GM18508 (cell line): ENCODE results near the gene PLD6.
A peak's percentile ranks its signal among the peaks of the same experiment; 100 is the strongest.
"Not testable (repeated sequence)": the region's sequence is repeated elsewhere in the genome, so short reads cannot be mapped to it uniquely, and the experiment has no call there.

ENCODE experiments used
- ATAC-seq: cut with Tn5 transposase; IDR thresholded peaks from one replicate; pipeline ENCODE4 v1.9.1; 2021; ENCODE audit warnings: moderate number of reproducible peaks; ENCODE audit not compliant: insufficient read depth, unreplicated experiment

PLD6 gene, protein sequence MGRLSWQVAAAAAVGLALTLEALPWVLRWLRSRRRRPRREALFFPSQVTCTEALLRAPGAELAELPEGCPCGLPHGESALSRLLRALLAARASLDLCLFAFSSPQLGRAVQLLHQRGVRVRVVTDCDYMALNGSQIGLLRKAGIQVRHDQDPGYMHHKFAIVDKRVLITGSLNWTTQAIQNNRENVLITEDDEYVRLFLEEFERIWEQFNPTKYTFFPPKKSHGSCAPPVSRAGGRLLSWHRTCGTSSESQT

DNA sequence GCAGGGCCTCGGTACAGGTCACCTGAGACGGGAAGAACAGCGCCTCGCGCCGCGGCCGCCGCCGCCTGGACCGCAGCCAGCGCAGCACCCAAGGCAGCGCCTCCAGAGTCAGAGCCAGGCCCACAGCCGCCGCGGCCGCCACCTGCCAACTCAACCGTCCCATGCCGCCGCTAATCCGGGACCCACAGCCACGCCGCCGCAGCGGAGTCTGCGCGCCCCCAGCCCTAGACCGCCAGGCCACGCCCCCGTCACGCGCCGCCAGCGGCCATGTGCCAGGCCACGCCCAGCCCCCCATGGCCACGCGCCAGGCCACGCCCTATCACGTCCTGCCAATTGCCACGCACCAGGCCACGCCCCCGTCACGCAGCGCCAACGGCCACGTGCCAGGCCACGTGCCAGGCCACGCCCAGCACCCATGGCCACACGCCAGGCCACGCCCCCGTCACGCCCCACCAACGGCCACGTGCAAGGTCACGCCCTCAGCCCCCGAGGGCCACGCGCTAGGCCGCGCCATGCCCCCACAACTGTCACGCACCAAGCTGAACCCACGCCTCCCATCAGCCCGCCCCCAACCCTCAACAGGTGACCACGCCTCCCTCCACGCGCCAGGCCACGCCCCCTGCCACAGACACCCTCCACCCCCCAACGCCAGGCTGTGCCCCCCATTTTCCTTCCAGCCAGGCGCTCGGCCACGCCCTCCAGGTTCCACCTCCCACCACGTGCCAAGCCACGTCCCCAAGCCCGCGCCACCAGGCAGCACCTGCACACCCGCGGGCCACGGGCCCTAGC lies at the start of gene PLD6:
Gene PLD6, minus strand, starts transcription at position 210 of the 789 bp plus-strand sequence. Its CDS starts 47 bp downstream, at position 163.
- ATAC-seq: no peak

DNA sequence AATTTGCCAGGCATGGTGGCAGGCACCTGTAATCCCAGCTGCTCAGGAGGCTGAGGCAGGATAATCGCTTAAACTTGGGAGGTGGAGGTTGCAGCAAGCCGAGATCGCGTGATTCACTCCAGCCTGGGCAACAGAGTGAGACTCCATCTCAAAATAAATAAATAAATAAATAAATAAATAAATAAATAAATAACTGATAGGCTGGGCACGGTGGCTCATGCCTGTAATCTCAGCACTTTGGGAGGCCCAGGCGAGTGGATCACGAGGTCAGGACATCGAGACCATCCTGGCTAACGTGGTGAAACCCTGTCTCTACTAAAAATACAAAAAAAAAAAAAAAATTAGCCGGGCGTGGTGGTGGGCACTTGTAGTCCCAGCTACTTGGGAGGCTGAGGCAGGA lies 49.6 kb upstream of the PLD6 start:
- not testable (repeated sequence) for ATAC-seq

DNA sequence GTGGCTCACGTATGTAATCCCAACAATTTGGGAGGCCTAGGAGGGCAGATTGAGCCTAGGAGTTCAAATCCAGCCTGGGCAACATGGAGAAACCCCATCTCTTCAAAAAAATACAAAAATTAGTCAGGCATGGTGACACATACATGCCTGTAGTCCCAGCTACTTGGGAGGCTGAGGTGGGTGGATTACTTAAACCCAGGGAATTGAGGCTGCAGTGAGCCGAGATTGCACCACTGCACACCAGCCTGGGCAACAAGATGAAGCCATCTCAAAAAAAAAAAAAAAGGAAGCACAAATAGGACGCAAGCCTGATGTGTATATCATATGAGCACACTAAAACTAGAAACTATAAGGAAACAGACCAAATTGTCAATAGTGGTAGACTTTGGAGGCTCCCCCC lies 47.9 kb upstream of the PLD6 start:
- no peak for ATAC-seq

DNA sequence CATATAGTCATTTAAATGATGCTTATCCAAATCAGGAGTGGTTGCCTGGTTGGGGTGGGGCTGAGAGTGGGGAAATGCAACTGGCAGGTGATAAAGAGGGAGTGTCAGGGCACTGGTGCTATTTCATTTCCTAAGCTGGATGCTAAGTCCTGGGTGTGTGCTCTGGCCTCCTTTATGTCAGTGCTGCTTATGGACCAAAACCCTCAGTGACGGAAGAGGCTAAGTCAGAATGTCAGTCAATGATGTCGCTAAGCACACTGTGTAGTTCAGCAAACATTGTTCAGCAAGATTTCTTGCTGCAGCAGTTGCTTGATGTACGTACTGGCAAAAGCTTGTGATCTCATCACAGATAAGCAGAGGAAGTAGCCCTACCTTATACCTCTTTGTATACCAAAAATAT lies 47.3 kb upstream of the PLD6 start:
- ATAC-seq: no peak

DNA sequence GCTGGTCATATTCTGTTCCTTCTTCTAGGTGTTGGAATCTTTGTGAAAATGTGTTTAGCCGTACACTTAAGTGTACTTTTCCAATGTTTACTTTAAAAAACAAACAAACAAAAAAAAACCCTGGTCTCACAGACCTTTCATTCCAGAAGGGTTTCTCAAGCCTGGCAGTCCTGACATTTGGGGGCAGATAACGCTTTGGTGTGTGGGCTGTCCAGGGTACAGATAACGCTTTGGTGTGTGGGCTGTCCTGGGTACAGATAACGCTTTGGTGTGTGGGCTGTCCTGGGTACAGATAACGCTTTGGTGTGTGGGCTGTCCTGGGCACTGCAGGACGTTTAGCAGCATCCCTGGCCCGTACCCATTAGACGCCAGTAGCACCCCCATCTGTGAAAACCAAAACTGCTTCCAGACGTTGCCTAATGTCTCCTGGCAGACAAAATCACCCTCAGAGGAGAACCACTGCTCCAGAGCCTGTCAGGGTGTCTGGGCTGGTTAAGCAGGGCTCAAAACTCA lies 46.1 kb upstream of the PLD6 start:
- ATAC-seq: no peak

DNA sequence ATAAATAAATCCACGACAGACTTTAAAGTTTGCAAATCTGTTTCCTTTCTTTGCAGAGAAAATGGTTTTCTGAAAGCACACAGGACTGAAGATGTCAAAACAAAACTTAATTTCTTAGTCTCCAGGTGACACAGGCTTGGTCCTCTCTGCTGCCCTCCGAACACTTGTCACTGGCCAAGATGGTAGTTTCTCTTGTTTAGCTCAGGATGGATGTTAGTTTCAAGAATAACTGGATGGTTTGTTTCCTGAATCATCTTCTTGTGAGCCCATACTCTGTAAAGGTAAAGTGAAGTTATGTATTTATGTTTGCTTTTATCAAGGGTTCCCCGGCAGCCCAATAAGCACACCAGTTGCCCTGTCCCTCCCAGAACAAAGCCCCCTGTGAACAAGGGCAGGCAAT lies 40.7 kb upstream of the PLD6 start:
- no peak for ATAC-seq

DNA sequence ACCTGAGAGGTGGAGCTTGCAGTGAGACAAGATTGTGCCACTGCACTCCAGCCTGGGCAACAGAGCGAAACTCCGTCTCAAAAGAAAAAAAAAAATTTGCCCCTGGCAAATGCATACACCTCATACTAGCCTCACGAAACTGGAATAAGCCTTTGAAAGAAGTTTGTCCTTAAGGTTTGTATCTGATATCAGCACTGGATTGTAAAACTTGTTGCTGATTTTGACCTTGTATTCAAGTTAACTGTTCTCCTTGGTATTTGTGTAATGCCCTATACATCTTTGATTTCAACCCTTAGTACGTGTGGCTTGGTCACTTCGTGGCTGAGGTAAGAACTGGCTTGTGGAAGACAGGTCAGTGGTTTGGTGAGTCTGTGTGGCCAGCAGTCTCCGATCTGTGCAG lies 37.0 kb upstream of the PLD6 start:
- ATAC-seq: no peak

DNA sequence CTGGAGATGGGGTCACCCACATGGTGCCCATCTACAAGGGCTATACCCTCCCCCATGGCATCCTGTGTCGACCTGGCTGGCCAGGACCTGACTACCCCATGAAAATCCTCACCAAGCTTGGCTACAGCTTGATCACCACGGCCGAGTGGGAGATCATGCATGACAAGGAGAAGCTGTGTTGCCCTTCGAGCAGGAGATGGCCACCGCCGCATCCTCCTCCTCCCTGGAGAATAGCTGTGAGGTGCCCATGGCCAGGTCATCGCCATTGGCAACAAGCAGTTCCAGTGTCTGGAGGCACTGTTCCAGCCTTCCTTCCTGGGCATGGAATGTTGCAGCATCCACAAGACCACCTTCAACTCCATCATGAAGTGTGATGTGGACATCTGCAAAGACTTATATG lies 36.1 kb upstream of the PLD6 start:
- no peak for ATAC-seq

DNA sequence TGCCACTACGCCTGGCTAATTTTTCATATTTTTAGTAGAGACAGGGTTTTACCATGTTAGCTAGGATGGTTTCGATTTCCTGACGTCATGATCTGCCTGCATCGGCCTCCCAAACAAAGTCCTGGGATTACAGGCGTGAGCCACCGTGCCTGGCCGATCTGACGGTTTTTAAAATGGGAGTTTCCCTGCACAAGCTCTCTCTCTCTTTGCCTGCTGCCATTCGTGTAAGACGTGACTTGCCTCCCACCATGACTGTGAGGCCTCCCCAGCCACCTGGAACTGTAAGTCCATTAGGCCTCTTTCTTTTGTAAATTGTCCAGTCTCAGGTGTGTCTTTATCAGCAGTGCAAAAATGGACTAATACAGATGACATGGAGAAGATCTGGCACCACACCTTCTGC lies 35.5 kb upstream of the PLD6 start:
- ATAC-seq: no peak

DNA sequence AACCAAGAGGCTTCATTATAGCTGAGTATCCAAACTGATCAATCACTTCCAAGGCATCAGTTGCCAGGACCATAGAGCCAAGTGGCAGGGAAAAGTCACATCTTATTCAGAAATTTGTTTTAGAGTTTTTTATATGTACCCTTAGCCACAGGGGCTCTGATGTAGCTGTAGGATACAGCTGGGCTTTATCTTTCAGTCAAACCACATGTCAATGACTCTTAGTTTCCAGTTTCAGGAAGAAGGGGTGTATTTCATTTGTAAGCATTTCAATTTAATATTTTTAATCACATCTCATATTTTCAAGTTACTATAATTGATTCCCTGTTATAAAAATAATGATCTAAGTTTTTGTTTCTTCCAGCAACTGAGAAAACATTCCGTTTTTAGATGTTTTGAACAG lies 33.7 kb upstream of the PLD6 start:
- ATAC-seq: no peak

DNA sequence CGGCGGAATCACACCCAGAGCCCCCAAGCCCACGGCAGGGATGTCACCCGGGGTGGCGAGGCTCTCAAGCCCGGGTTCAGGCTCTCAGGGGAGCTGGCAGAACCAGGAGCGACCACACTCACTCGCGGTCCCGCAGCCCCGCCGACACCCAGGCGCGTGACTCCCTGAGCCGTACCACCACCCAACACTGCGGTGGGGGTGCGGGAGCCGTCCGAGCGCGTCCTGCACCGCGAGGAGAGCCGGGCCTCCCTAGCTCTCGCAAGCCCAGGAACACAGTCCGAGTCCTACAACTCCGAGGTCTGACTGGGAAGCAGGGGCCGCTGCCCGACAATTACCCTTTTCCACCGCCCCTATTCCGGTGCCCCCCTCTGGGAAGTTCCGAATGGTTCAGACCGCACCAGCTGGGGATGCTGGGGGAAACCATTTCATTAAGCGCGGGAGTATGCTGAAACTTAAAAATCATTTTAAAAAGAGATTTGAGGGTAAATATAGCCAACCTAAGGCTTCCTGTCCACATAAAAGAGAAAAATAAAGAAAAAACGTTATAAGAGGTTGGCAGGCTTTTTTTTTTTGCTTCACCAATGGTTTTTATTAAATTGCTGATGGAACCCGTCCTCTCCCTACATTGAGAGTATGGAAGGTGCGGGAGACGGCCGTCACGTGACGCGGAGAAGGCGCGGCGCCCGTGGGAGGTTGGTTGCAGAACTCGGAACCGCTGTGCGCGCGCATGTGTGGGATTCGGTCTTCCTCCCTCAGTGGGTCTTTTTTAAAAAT lies 31.1 kb upstream of the PLD6 start, which contains the start of gene FLCN:
Gene FLCN, minus strand, starts transcription at position 143 of the 774 bp plus-strand sequence. CDS start 9,031 bp downstream, outside the sequence.
- peak; percentile 48 for ATAC-seq

DNA sequence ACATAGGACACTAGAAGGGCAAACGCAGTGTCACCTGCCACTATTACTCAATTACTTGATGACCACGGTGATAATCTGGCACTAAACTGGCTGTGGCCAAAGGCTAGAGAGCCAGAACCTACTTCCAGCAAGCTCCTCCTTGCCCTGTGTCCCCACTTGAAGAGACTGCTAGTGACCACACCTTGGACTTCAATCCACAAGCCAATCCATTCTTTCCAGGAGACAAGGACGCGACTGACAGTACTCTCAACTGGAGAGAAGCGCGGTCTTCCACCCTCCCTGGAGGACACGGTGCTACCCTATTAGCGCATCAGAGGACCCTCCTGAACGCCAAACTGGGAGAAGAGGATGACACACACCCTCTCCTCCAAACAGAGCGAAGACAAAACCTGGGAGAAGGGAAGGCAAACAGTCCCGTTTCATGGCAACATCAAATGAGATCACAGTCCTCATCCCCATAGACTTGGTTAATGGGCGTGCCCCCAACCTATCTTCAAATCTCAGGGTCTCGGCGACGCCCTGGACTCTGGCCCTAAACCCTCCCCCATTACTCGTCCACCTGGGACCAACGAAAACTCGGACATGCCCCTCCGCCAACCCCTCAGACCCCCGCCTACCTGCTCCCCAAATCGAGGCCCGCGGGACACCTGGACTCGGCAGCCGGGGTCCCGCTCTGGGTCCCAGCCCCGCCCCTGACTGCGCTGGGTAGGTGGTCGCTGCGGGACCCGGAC lies 30.3 kb upstream of the PLD6 start:
- ATAC-seq: no peak

DNA sequence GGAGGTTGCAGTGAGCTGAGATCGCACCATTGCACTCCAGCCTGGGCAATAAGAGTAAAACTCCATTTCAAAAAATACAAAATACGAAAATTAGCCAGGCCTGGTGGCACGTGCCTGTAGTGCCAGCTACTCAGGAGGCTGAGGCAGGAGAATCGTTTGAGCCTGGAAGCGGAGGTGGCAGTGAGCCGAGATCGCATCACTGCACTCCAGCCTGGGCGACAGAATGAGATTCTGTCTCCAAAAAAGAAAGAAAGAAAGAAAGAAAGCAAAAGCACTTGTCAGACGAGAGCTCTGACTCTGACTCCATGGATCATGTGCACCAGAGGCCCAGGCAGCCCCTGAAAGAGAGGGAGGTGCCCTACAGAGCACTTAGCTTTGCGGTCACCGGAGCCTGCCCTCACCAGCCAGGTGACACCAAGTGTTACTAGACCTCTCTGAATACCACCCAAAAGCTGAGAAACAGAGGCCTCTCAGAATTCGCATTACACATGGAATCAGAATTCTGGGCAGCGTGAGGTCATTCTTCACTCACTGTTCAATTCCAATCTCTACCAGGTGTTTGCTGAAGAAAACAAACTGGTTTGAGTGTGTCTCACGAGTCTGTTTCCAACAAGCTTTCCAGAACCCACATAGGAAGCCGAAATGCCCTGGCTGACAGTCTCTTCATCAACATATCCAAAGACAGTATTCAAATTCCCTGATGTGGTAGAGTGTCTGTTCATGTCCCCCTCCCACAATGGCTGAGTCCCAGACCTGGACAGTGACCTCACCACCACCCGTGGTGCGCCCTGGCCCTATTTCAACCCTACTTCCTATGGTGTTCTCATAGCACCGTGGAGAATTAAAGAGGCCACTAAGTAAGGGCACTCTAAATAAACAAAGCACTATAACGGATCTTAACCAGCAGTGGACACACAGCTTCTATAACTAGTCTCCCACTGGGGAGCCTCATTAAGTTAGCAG lies 29.4 kb upstream of the PLD6 start:
- ATAC-seq: no peak

DNA sequence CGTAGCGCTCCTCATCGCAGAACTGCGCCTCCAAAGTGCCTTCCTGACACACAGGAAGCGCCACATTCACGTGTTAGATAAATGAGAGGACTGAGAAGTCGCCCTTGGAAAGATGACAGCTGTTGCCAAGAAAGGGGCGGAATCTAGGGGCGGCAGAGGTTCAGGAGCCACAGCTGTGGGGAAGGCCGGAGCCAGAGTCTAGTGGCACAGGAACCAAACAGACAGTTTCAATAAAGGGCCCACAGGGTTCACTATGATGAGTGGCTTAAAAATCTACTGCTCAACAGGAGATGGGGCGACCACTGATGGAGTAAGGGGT lies 26.1 kb upstream of the PLD6 start:
- ATAC-seq: no peak

DNA sequence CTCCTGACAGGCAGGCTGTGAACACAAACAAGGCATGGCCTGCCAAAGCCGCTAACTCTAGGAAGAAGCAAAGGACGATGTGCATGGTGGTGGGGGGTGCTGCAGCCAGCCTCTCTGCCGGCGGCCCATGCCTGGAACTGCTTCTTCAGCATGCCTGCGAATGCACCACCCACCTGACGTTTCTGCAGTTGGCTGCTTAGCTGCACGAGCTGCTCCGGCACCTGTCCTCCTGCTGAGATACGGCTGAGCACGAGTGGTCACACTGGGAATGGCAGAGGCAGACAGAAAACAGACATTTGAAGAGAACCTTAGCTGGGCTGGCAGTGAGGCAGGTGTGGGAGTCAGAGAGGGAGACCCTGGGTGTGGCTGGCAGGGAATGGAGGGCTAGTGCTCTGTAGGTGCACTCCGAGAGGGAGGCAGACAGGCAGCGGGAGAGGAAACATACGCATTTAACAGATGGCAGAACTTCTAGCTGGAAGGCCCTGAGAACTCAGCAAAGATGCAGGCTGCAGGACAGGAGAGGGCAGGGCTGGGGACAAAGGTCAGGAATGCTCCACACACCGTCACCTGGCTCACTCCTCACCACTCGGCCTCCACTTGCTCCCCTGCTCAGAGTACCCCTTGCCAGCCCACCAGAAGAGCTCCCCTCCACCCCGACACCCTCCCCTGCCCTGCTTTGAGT lies 25.6 kb upstream of the PLD6 start:
- no peak for ATAC-seq

DNA sequence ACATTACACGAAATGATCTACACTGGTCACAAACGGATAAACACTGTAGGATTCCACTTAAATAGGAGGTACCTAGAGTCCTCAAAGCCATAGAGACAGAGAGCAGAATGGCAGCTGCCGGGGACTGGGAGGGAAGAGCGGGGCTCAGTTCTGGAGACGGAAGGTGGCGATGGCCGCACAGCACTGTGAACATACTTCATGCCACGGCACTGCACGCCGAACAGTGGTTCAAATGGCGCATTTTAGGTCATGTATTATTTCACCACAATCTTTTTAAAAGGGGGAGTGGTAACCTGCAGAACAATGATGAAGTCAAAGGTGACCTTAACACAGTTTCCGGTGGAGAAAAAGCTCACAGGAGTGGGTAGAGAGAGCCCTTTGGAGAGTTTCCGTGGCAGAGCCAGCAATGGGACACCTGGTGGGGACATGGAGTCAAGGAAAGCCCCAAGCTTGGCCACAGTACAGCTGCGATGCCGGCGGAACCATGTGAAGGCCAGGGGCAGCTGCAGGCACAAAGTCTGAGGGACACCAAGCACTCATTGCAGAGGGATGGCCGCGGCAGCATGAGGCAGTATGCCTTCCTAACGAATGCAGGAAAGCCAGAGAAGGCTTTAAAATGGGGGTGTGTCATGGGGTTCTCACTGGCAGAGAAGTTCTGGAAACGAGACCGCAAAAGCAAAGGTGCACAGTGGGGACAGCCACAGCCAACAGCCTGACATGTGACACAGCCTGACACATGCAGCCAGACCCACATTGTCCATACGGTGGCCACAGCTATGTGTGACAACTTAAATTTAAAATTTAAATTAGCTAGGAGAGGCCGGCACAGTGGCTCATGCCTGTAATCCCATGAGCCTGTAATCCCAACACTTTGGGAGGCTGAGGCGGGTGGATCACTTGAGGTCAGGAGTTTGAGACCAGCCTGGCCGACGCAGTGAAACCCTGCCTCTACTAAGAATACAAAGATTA lies 23.6 kb upstream of the PLD6 start:
- no peak for ATAC-seq

DNA sequence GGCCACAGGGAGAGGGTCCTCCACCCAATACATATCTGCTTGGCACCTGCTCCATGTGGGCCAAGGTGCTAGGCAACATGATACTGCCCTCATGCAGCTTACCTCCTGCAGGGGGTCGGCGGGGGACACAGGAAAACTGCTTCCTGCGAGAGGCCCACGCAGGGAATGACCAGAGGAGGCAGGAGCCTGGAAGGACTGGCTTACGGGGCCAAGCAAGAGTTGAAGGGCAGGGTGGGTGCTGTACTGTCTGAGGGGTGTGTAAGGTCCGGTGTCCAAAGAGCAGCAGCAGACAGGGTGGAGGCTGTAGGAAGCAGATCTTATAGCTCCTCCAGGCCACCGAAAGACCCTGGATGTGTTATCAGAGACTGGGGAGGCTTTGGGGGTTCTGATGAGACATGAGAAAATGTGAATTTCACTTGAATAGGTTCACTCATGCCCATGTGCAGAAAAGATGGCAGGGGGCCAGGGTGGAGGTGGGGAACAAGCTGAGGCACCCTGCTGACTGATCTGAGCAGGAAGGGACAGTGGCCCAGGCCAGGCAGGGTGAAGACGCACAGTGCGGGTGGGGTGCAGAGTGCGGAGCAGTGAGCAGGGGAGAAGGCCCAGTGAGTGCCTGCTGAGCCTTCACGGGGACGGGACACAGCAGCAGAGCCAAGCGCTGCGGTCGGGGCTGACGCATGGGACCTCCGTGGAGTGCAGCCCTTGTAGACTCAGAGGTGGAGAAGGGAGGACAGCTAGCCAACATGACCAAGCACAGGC lies 22.6 kb upstream of the PLD6 start:
- ATAC-seq: no peak
